Measurements from ENCODE around the gene CNTNAP5.

GRCh38 chr2:124024561-124025170, 421 bp upstream of the CNTNAP5 start:
- no peak for TF ChIP-seq CTCF (IDR thresholded peaks at IDR 0.05; ENCODE audit: low read length)
- no peak for TF ChIP-seq EZH2 (optimal IDR thresholded peaks at IDR 0.05; ENCODE audit: low read depth, low read length)

All from MM.1S (cell line).